SK-N-MC (cell line): ENCODE results near the gene CDH4.

Experiments used
- EZH2 ChIP-seq: fragments of 200-600 bp; sonication (generic); IDR thresholded peaks from one replicate; pipeline ENCODE4 v1.6.1; 2017; ENCODE audit warnings: antibody characterized with exemption
- POLR2AphosphoS5 ChIP-seq: IDR thresholded peaks from 2 replicates; pipeline ENCODE4 v1.6.1; 2012; ENCODE audit warnings: mild to moderate bottlenecking, low read depth, low read length, borderline replicate concordance

- no peak for TF ChIP-seq POLR2AphosphoS5
- TF ChIP-seq EZH2, result no peak
Measured at GRCh38 chr20:61744691-61745396, 492.8 kb downstream of the CDH4 start.
